ENCODE measurements around the gene RNF167.

The RNF167 gene

DNA sequence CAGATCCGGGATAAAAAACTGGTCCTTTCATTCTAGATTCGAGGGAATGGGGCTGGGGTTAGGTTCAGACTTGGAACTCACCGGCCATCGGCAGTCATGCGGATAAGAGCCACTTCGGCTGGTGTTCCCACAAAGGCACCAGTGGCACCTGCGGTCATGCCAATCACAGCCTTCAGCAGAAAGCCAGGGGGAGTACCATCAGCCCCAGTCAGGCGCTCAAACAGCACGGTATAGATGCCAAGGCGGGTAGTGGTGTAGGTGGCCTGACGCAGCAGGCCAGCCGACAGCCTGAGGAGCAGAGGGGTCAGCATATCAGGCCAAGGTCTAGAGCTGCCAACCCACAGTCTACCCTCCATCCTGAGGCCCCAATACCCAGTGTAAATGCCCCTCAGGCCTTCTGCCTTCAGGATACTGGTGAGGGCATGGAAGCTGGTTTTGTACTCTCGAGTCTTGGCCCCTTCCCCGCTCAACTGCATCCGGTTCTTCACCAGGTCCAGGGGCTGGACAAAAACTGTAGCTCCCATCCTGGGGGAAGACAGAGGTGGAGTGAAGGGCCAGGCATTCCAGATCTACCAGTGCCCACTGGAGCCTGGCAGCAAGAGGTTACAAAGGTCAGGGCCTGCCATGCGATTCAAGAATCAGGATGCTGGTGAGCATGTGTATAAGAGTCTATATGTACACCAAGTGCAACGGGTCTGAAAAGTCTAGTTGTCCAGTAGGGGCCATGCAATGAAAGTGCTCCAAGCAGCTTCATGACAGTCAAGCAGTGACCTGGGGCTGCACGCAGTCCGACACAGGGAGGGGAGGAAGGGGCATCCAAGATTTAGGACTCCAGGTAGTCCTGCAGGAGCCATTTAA lies 1.2 kb upstream of the RNF167 start:
- DNase-seq (ENCODE audit: low read depth, low spot score) = no peak

DNA sequence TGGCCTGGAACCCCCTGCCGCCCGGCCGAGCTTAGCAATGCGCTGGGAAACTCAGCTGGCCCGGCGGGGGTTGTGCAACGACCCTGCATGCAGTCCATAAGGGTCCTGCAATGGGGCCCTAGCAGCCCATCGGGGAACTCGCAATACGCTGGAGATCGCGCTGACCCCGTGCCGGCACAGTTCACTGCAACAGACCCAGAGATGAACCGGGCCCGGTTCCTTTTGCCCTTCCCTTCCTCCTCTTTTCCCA lies 597 bp upstream of the RNF167 start:
- DNase-seq (ENCODE audit: low read depth, low spot score) = no peak

DNA sequence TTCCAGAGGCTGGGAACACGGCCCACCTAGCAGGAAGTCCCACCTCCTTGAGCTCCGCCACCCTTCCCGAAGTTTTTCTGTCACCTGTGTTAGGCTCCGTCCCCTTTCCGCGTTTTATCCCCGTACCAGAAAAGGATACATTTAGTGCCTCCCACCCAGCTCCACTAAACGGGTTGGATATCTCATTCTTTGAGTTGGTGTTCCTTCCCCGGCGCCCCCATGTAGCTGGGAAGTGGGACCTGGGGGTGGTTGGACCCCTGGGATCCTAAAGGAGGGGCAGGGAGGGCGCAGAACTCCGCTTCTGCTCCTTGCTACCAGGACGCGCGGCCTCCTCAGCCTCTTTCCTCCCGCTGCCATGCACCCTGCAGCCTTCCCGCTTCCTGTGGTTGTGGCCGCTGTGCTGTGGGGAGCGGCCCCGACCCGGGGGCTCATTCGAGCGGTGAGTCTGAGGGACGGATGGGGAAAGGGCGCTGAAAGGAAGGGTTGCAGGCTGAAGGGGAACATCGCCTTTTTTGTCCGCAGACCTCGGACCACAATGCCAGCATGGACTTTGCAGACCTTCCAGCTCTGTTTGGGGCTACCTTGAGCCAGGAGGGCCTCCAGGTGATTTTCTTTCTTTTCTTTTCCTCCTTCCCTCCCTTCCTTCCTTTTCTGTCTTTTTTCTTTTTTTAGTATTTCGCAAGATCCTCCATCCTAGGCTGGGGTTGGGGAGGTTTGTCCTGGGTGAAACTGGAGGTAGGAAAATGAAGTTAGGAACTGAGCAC lies 669 bp downstream of the RNF167 start:
- DNase-seq (ENCODE audit: low read depth, low spot score) = no peak

DNA sequence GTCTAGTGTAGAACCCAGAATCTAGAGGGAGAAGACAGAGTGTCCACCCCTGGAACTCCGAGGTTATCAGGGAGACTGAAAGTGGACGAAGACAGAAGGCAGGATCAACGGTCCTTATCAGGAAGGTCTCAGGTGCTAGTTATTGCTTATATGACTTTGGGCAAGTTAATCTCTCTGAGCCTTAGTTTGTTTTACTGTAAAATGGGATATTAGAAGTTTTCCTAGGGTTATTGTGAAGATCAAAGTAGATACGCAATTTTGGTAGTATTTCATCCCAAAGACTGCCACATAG lies 1.2 kb downstream of the RNF167 start:
- DNase-seq (ENCODE audit: low read depth, low spot score) = no peak

DNA sequence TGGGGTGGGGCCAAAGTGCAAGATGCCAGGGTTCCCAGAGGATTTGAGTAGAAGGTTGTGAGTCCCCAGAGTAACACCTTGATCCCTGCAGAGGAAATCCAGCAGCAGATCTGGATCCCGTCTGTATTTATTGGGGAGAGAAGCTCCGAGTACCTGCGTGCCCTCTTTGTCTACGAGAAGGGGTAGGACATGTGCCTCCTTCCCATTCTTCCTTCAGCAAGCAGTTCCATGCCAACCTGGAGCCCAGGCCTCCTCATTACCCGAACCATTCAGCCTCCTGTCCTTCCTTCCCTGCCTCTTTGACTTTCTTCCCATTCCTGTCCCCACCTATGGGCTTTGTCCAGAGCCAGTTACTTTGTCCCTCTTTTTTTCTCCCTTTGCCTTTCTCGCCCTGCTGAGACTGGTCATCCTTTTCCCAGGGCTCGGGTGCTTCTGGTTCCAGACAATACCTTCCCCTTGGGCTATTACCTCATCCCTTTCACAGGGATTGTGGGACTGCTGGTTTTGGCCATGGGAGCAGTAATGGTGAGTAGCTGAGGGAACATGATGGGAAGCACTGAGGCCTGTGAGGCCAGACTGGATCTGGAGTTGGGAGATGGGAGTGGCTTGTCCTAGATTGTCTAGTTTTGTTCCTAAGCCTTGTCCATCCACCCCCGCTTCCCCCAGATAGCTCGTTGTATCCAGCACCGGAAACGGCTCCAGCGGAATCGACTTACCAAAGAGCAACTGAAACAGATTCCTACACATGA lies 2.9 kb downstream of the RNF167 start:
- DNase-seq (ENCODE audit: low read depth, low spot score) = no peak

DNA sequence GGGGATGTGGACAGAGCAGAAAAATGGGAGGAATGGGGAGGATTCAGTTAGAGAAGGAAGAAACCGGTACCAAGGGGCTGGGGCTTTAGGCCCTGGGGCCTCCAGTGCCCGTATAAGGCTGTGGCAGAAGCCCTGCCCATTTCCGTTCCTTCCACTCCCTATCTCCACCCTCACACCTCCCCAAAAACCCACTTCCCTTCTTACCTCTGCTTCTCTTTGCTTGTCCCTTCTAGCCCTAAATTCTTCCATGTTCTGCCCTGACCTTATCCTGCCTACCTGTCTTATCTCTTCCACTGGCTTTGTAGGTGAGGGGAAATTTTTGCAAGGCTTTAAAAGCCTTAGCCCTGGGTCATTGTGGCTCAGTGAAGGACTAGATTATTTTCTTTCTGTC lies 4.1 kb downstream of the RNF167 start:
- no peak for DNase-seq (ENCODE audit: low read depth, low spot score)

DNA sequence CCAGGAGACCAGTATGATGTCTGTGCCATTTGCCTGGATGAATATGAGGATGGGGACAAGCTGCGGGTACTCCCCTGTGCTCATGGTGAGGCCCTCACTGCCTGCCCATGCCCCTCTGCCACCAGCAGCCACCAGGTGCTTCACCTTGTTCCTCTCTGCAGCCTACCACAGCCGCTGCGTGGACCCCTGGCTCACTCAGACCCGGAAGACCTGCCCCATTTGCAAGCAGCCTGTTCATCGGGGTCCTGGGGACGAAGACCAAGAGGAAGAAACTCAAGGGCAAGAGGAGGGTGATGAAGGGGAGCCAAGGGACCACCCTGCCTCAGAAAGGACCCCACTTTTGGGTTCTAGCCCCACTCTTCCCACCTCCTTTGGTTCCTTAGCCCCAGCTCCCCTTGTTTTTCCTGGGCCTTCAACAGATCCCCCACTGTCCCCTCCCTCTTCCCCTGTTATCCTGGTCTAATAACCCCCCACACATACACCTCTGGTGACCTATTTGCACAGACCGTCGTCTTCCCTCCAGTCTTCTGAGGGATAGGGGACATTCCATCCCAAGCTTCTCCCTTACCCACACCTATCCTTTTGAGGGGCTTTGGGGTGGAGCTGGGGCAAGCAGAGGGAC lies 4.6 kb downstream of the RNF167 start:
- no peak for DNase-seq (ENCODE audit: low read depth, low spot score)

DNA sequence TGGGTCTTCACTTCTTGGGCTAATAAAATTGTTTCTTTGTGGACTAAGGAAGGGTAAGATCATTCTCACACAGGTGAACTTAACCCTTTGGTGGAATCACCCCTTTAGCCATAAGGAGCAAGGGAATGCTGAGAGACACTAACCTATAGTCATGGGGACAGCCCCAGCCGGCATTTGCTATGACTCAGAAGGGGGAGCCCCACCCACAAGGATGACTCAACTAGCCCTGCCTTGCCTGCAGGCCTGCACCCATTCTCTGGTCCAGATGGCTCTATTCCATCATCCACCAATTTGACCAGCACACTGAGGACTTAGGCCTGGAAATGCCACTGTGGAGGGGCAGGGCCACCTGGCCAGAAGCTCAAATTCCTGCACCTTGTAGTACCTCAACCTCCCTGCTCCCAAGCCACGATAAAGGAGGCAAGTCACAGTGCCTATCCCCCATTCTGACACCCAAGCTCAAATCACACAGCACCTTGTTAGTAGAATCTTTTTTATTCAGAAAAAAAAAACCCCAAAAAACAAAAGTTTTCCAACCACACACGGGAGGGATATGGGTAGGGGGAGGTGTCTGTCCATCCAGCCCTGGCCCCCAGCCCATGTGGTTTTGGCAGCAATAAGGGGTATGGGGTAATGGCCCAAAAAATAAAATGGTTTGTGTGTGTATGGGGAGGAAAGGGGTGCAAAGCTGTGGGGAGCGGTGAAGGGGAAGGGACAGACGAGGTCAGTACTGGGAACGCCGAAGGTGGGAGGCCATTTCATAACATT lies 5.3 kb downstream of the RNF167 start:
- DNase-seq (ENCODE audit: low read depth, low spot score) = peak; percentile 90

DNA sequence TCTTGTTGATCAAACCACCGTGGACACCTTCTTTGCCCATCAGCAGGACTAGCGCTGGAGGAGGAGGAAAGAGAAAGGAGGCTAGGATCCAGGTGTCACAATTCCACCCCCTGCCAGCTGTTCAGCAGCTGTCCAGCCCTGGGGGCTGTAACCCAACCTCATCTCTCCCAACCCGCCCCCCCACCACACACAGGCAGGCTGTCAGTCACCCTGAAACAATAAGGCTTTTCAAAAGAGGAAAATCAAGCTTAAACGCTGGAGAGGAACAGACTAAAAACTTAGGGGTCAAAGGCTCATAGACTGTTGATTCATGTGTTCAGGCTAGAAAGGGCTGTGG lies 5.8 kb downstream of the RNF167 start:
- DNase-seq (ENCODE audit: low read depth, low spot score) = no peak

DNA sequence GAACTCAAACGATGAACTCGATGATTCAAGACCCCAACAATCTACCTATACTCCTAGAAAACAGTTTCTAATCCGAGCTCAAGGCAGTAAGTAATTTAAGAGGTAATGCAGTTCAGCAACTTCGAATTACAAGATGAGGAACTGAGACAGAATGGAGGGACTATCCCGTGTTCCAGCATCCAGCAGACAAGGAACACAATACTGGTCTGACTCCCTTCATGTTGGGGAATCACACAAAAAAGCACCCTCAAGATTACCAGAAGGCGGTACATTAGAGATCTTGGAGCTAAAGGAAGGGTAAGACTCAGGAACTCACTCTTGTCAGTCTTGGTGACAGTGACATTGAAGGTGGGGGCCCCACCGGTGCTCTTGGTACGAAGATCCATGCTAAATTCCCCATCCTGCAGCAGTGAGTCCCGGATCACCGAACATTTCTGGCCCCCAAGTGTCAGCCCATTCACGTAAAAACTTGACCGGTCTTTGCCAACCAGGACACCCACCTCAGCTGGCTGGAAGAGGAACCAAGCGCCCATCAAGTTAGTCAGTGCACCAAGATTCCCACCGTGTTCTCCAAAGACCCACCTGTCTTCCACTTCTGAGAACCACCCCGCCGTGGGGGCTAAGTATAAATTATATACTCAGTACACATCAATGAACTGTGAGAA lies 6.4 kb downstream of the RNF167 start:
- DNase-seq (ENCODE audit: low read depth, low spot score) = no peak

DNA sequence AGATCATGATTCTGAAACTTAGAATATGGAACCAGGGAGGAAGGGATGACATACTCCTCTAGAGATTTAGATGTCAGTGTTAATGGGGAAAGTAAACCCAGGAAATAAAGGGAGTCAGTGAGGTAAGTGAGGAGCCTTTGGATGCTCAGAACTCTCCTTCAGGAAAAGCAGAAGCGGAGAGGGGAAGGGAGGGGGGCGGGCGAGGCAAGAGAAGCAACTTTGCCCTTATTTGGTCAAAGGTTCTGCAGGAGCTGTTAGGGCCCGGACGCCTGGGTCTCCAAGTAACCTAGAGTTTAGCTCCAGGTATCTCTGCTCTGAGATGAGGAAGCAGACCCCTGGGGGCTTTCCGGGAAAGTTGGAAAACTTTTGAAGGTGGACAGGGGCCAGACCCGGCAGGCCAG lies 6.9 kb downstream of the RNF167 start:
- peak; percentile 48 for DNase-seq (ENCODE audit: low read depth, low spot score)

DNA sequence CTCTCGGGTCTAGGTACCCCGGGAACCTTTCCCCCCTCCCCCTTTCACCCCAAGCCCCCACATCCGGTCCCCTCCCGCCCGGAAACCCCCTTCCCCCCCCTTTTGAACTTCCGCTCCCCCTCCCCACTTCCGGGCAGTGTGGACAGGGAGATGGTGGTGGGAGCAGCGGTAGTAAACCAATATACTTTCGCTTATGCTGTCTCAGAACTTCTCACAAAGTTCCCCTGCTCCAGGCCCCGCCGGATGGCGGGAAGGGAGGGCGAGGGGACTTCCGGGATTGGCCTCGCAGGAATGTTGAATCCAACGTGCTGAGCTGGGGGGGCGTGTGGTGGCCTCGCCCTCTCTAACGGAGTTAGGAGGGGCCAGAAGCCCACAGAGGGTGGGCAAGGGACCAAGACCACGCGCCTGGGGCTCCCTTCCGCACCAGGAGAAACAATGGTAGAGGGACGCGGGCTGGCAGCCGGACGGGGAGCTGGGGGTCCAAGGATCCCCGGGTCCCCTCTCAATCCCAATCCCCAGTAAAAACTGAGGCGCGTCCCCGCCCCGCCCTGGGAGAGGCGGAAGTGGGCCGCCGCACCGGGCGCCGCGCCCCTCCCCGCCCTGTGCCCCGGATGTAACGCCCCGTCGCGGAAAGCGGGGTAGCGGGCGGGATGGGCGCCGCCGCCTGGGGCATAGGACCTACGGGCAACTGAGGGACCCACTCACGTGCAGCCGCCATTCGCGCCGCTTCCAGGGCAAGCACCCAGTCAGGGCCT lies 7.5 kb downstream of the RNF167 start:
- peak; percentile 79 for DNase-seq (ENCODE audit: low read depth, low spot score)

DNA sequence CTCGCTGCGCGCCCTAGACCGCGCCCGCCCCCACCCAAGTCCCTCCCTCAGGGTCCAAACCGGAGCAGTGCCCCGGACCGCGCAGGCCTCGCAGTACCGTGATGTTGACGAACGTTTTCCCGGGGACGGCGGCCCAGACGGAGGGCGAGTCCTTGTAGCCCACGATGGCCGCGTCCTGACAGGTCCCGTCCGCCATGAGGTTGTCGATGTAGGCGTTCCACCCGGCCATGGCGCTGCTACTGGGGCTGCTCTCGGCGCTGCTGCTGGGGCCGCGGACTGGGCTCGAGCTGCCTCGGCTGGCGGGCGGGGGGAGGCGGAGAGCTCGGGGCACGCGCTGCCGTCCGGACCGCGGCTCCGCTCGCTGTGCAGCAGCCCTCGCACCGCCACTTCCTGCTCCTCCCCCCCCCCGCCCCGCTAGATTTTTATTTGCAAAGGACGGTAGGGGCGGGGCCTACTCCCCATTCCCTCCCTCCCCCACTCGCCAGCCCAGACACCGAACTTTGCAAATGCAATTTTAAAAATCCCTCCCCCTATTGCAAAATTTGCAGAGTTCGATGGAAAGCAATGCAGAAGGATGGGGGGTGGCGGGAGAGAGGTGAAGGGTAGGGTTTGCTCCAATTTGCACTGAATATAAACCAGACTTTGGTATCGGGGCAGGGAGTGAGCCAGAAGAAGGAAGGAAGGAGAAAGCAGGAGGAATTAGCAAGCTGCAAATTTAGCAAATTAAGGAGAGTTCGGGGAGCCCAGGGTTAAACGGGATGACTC lies 8.3 kb downstream of the RNF167 start, which contains the start of gene PFN1:
TSS of gene PFN1 (minus strand) at position 365 of the 765 bp plus-strand sequence. CDS start at position 229, 136 bp downstream.
- DNase-seq (ENCODE audit: low read depth, low spot score) = peak; percentile 94

DNA sequence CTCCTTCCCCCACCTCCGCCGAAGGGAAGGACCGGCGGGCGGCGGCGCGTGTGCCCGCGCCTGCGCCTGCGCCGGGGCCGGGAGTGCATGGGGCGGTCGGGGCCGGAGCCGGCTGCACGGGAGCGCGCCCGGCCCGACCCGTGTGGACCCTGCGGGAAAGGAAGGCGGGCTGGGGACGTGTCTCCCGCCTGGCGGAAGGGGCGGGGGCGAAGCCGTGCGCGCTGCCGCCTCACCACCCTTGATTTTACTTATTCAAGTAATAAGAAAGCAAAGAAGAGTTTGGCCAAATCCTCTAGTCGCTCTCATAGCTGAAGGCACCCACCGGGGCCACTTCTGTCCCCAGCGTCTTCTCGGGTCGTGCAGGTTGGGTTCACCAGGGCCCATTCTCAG lies 8.9 kb downstream of the RNF167 start:
- DNase-seq (ENCODE audit: low read depth, low spot score) = peak; percentile 95

DNA sequence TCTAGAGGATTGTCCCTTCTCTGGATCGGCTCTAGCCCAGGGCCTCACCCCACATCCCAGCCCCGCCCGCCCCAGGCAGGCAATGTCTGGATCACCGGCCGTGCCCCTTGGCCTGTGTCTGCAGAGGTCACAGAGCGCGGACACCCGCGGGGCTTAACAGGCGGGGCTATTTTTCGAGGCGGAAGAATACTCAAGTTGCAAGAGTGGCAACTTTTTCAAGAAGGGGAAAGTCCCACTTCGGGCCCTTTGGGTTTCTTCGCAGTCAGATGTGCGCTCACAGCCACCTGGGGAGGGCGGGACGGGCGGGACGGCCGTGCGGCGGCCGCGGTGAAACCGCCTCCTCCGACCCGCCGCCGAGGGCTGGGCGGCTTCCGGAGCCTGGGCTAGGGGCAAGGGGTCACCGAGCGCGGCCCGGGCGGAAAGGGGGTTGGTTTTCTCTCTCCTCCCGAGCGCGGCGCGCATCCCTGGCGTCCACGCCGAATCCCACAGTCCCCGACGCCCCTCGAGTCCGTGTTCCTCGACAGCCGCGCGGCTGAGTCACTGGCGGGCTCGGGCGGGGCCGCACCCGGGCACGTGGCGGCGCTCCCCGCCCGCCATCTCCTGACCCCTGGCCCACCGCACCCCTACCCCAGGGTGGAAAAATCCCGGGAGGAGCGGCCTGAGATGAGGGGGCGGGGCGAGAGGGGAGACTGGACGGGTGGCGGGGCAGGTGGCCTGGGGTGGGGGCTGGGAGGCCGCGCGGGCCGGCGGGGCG lies 9.4 kb downstream of the RNF167 start:
- DNase-seq (ENCODE audit: low read depth, low spot score) = peak; percentile 78

DNA sequence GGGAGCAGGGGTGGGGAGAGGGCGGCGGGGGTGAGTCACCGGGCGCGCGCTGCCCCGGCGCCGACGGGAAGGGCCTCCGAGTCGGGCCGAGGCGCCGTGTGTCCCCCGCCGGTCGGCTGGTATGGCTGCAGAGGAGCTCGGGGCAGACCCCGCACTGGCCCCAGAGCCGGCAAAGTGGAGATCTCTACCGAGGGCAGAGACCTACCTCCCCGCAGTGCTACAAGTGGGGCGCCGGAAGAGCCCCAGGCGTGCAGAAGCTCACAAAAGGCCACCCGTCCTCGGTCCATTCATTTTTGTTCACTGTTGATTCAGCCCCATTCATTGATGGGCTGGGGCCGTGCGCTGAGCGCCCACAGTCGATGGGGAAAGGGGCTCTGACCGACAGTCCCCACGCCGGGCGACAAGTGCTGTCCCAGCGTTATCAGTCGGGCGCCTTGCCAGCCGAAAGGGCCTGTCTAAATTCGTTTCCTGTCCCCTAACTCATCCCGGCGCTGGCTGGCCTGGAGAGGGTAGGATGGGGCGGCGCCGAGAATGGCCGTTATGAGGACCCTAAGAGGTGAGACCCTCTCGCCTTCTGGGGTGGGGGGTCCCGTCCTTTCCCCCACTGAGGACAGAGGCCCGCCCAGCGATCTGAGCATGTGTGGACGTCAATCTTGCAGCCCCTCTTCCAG lies 10.1 kb downstream of the RNF167 start:
- DNase-seq (ENCODE audit: low read depth, low spot score) = no peak

DNA sequence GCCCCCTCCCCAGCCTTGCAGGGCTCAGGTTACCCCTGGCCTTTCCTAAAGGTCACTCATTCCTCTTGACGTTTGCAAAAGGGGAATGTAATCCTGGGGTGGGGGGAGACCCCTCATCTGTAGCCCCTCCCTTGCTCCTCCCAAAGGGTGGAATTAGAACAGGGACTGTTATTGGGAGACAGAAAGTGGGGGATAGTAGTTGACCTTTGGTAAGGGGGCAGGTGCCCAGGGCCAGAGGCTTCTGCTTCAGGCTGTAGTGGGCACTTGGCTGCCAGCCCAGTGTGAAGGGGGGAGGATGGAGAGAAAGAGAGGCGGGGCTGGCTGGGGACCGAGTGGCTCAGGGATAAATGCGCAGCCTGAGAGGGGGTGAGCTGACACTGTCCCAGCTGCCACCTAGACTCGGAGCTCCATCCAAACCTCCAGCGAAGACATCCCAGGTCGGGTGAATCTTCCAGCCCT lies 10.7 kb downstream of the RNF167 start, which contains the start of gene ENO3:
TSS of gene ENO3 (plus strand) at position 374 of the 459 bp plus-strand sequence. CDS start 711 bp downstream, outside the sequence.
- DNase-seq (ENCODE audit: low read depth, low spot score) = no peak

DNA sequence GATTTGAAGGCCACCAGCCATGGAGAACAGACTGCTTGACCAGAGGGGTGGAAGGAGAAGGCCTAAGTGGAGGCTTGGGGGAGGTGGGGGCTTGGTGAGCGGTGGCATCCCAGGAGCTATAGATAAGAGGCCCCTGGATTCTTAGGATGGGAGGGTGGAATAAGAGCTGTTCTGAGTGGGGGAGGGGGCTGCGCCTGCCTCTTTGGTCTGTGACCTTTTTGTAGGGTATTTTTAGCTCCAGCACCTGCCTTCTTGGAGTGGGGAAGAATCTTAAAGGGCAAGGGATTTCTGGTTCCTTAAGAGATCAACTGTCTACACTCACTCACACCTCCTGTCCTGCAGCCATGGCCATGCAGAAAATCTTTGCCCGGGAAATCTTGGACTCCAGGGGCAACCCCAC lies 11.4 kb downstream of the RNF167 start:
- DNase-seq (ENCODE audit: low read depth, low spot score) = no peak

Data from astrocyte of the hippocampus (primary cell).